GM18873 (cell line): Measurements from ENCODE around the gene COX6B2.

Experiments used
- ATAC-seq: cut with Tn5 transposase; IDR thresholded peaks from one replicate; pipeline ENCODE4 v1.9.1; 2021; ENCODE audit warnings: mild to moderate bottlenecking, moderate library complexity, moderate number of reproducible peaks; ENCODE audit not compliant: unreplicated experiment, low FRiP score

Gene COX6B2

GRCh38 chr19:55383279-55384130 lies 29.0 kb upstream of the COX6B2 start:
- no peak for ATAC-seq

- ATAC-seq: no peak
Measured at GRCh38 chr19:55382522-55383054, 28.1 kb upstream of the COX6B2 start.

- ATAC-seq: no peak
Measured at GRCh38 chr19:55382013-55382412, 27.5 kb upstream of the COX6B2 start.

GRCh38 chr19:55379174-55379573 lies 24.7 kb upstream of the COX6B2 start:
- ATAC-seq: no peak

- ATAC-seq: no peak
Measured at GRCh38 chr19:55377356-55378131, 23.0 kb upstream of the COX6B2 start.

- no peak for ATAC-seq
Measured at GRCh38 chr19:55376241-55376933, 21.9 kb upstream of the COX6B2 start, which contains the start of gene TMEM190. TSS of gene TMEM190 (plus strand) at chr19:55376826. CDS start at chr19:55376854, 28 bp downstream.

GRCh38 chr19:55373993-55374757 lies 19.7 kb upstream of the COX6B2 start:
- no peak for ATAC-seq

GRCh38 chr19:55373306-55373992 lies 18.9 kb upstream of the COX6B2 start:
- ATAC-seq: no peak

- ATAC-seq: no peak
Measured at GRCh38 chr19:55372316-55373081, 18.0 kb upstream of the COX6B2 start.

- no peak for ATAC-seq
Measured at GRCh38 chr19:55370305-55370988, 15.9 kb upstream of the COX6B2 start, which contains the start of gene IL11. TSS of gene IL11 (minus strand) at chr19:55370463. CDS start at chr19:55370310, 153 bp downstream.

- ATAC-seq: no peak
Measured at GRCh38 chr19:55369653-55370304, 15.3 kb upstream of the COX6B2 start.

GRCh38 chr19:55368701-55369563 lies 14.4 kb upstream of the COX6B2 start:
- no peak for ATAC-seq

- no peak for ATAC-seq
Measured at GRCh38 chr19:55368106-55368505, 13.6 kb upstream of the COX6B2 start.

GRCh38 chr19:55366790-55367189 lies 12.3 kb upstream of the COX6B2 start:
- ATAC-seq: no peak

- ATAC-seq: no peak
Measured at GRCh38 chr19:55365964-55366363, 11.4 kb upstream of the COX6B2 start.

GRCh38 chr19:55365245-55365644 lies 10.7 kb upstream of the COX6B2 start:
- ATAC-seq: no peak
